Liver (tissue), 3 donors: ENCODE results near the gene ZSWIM7.
A peak's percentile ranks its signal among the peaks of the same experiment; 100 is the strongest.

Source experiments
- CTCF ChIP-seq: fragments of 150-350 bp; IDR thresholded peaks from 2 replicates; pipeline ENCODE4 v1.5.1; 2017; ENCODE audit warnings: improper control_type of control experiment, low read depth, low read length; ENCODE audit not compliant: missing input control
- FOXA1 ChIP-seq: IDR thresholded peaks from 2 replicates; pipeline ENCODE4 v1.6.1; 2016; ENCODE audit warnings: antibody characterized with exemption
- HNF4A ChIP-seq, 2 donors: conservative IDR thresholded peaks; 2 replicates each; pipeline ENCODE4 v1.6.1; 2016; ENCODE audit warnings: antibody characterized with exemption in 2 of 2, mild to moderate bottlenecking in 2 of 2
- JUND ChIP-seq, 2 donors: IDR thresholded peaks; 2 replicates each; pipeline ENCODE4 v1.6.1; 2016; ENCODE audit warnings: antibody characterized with exemption in 2 of 2
- MAX ChIP-seq: IDR thresholded peaks from 2 replicates; pipeline ENCODE4 v1.6.1; 2016; ENCODE audit warnings: antibody characterized with exemption
- NR2F2 ChIP-seq: IDR thresholded peaks from 2 replicates; pipeline ENCODE4 v1.6.1; 2016; ENCODE audit warnings: antibody characterized with exemption
- RAD21 ChIP-seq, 2 donors: IDR thresholded peaks; 2 replicates each; pipeline ENCODE4 v1.6.1; 2016; ENCODE audit warnings: antibody characterized with exemption in 2 of 2, mild to moderate bottlenecking in 2 of 2
- RXRA ChIP-seq, 2 donors: IDR thresholded peaks; 2 replicates each; pipeline ENCODE4 v1.6.1; 2017 to 2018; ENCODE audit warnings: antibody characterized with exemption in 2 of 2, mild to moderate bottlenecking in 1 of 2
- SP1 ChIP-seq: IDR thresholded peaks from 2 replicates; pipeline ENCODE4 v1.6.1; 2018; ENCODE audit warnings: antibody characterized with exemption, mild to moderate bottlenecking
- YY1 ChIP-seq: IDR thresholded peaks from 2 replicates; pipeline ENCODE4 v1.6.1; 2016; ENCODE audit warnings: antibody characterized with exemption, mild to moderate bottlenecking
- donor health status: healthy.
- donor health status: healthy.

DNA sequence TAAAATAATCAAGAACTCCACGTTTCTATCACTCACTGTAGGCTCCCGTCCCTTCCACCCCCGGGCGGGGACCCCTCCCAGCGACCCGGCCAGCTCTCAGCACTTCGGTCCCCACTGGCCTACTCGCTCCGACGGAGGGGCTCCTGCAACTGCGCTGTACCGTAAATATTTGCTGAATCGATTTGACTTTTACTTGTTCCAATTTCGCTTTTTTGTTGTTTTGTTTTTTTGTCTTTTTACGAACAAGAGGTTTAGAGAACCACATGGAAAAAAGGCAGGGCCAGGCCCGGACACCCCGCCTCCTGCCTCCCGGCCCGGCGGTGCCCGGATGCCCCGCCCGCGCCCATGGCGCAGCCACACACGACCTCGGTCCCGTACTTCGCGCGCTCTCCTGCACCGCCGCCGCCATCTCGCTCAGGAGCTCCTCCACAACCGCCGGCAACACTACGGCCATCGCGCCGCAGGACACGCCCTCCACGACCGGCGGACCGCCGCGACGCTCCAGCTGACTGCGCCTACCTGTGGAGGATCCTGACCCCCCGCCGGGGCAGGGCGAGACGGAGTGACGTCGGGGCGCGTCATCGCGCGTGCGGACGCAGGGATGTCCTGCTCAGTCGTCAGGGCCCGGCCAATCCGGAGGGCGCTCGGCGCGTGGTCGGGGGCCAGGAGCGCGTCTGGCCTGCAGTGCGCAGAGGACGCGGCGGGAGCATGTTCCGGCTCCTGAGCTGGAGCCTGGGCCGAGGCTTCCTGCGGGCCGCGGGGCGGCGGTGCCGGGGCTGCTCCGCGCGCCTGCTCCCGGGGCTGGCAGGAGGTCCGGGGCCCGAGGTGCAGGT is at the start of gene ZSWIM7, which contains the start of gene TTC19:
- TF ChIP-seq HNF4A (conservative IDR thresholded peaks at IDR 0.05) (no peak), RAD21 (IDR thresholded peaks at IDR 0.05) (peak in 1 of 2 donors; percentile 24), MAX (no peak), JUND (IDR thresholded peaks at IDR 0.05) (no peak), CTCF (peak; percentile 1), FOXA1 (no peak), RXRA (IDR thresholded peaks at IDR 0.05) (no peak), SP1 (peak; percentile 49), NR2F2 (no peak), YY1 (peak; percentile 92)
